Measurements from ENCODE around the gene TBX15.

The TBX15 gene

GRCh38 chr1:118992868-118993699 lies 4.9 kb upstream of the TBX15 start:
- TF ChIP-seq CTCF (conservative IDR thresholded peaks at IDR 0.05): no peak
- no peak overlapping the region for H3K27ac ChIP-seq

GRCh38 chr1:118992237-118992825 lies 4.2 kb upstream of the TBX15 start:
- H3K27ac ChIP-seq: no peak overlapping the region
- TF ChIP-seq CTCF (conservative IDR thresholded peaks at IDR 0.05): no peak

- TF ChIP-seq CTCF (conservative IDR thresholded peaks at IDR 0.05) (no peak), ZFX (IDR thresholded peaks at IDR 0.05) (no peak)
- H3K27ac ChIP-seq: no peak overlapping the region
Measured at GRCh38 chr1:118991448-118991847, 3.3 kb upstream of the TBX15 start.

GRCh38 chr1:118990513-118991152 lies 2.5 kb upstream of the TBX15 start:
- TF ChIP-seq CTCF (conservative IDR thresholded peaks at IDR 0.05): no peak
- no peak for TF ChIP-seq ZFX (IDR thresholded peaks at IDR 0.05)
- no peak overlapping the region for H3K27ac ChIP-seq

GRCh38 chr1:118989878-118990378 lies 1.8 kb upstream of the TBX15 start:
- H3K27ac ChIP-seq: no peak overlapping the region

GRCh38 chr1:118989006-118989815 lies 1.1 kb upstream of the TBX15 start:
- H3K27ac ChIP-seq: no peak overlapping the region
- no peak for TF ChIP-seq ZFX (IDR thresholded peaks at IDR 0.05)
- TF ChIP-seq CTCF (conservative IDR thresholded peaks at IDR 0.05): no peak

More at GRCh38 chr1:118989878-118990378, 1.8 kb upstream of the TBX15 start:
- TF ChIP-seq CTCF (conservative IDR thresholded peaks at IDR 0.05) (no peak), ZFX (IDR thresholded peaks at IDR 0.05) (no peak)
